Measurements from ENCODE around the gene LAS1L.

The LAS1L gene

GRCh38 chrX:65551086-65551485 is 16.5 kb upstream of the LAS1L start:
- H3K27ac ChIP-seq (ENCODE audit: low read length) = no peak overlapping the region
- H3K9ac ChIP-seq (ENCODE audit: low read length) = no peak overlapping the region
- H3K27me3 ChIP-seq (replicated peaks; ENCODE audit: insufficient read depth, low read length) = no peaks in the 10 kb centered on the region
- no peak for DNase-seq
- no peaks in the 10 kb centered on the region for H3K4me1 ChIP-seq (ENCODE audit: low read length)
- H3K4me2 ChIP-seq (ENCODE audit: low read depth, low read length) = no peak overlapping the region
- no peaks in the 10 kb centered on the region for H3K9me2 ChIP-seq (replicated peaks; ENCODE audit: insufficient read depth, low read length)
- no peaks in the 10 kb centered on the region for H3K9me3 ChIP-seq (replicated peaks; ENCODE audit: insufficient read depth, low read length)
- no peak overlapping the region for H3K4me3 ChIP-seq (ENCODE audit: low read length)
- no peak for TF ChIP-seq EZH2 (optimal IDR thresholded peaks at IDR 0.05; ENCODE audit: low read depth, low read length)
- no peak for TF ChIP-seq EZH2phosphoT487 (IDR thresholded peaks at IDR 0.05; ENCODE audit: low read length)
- TF ChIP-seq, protein P1, sequence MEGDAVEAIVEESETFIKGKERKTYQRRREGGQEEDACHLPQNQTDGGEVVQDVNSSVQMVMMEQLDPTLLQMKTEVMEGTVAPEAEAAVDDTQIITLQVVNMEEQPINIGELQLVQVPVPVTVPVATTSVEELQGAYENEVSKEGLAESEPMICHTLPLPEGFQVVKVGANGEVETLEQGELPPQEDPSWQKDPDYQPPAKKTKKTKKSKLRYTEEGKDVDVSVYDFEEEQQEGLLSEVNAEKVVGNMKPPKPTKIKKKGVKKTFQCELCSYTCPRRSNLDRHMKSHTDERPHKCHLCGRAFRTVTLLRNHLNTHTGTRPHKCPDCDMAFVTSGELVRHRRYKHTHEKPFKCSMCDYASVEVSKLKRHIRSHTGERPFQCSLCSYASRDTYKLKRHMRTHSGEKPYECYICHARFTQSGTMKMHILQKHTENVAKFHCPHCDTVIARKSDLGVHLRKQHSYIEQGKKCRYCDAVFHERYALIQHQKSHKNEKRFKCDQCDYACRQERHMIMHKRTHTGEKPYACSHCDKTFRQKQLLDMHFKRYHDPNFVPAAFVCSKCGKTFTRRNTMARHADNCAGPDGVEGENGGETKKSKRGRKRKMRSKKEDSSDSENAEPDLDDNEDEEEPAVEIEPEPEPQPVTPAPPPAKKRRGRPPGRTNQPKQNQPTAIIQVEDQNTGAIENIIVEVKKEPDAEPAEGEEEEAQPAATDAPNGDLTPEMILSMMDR (IDR thresholded peaks at IDR 0.05; ENCODE audit: low read length) = no peak
- H3K36me3 ChIP-seq (replicated peaks; ENCODE audit: insufficient read depth, low read length) = no peaks in the 10 kb centered on the region
- H3K79me2 ChIP-seq (ENCODE audit: low read length) = no peaks in the 10 kb centered on the region
- no peaks in the 10 kb centered on the region for H3F3A ChIP-seq (ENCODE audit: insufficient read depth, low read length)
- H2AFZ ChIP-seq (ENCODE audit: low read length) = no peak overlapping the region
- no peaks in the 10 kb centered on the region for H4K20me1 ChIP-seq (ENCODE audit: insufficient read depth, low read length)

- Histone ChIP-seq H2AFZ (ENCODE audit: low read length) (no peak overlapping the region), H3K27me3 (replicated peaks; ENCODE audit: insufficient read depth, low read length) (no peaks in the 10 kb centered on the region), H3K4me2 (ENCODE audit: low read depth, low read length) (no peak overlapping the region), H3F3A (ENCODE audit: insufficient read depth, low read length) (no peaks in the 10 kb centered on the region), H3K4me1 (ENCODE audit: low read length) (no peaks in the 10 kb centered on the region), H3K4me3 (ENCODE audit: low read length) (no peak overlapping the region), H4K20me1 (ENCODE audit: insufficient read depth, low read length) (no peaks in the 10 kb centered on the region), H3K9me2 (replicated peaks; ENCODE audit: insufficient read depth, low read length) (no peaks in the 10 kb centered on the region), H3K9ac (ENCODE audit: low read length) (no peak overlapping the region), H3K79me2 (ENCODE audit: low read length) (no peaks in the 10 kb centered on the region), H3K9me3 (replicated peaks; ENCODE audit: insufficient read depth, low read length) (no peaks in the 10 kb centered on the region), H3K27ac (ENCODE audit: low read length) (no peak overlapping the region), H3K36me3 (replicated peaks; ENCODE audit: insufficient read depth, low read length) (no peaks in the 10 kb centered on the region)
- no peak for TF ChIP-seq EZH2phosphoT487 (IDR thresholded peaks at IDR 0.05; ENCODE audit: low read length)
- TF ChIP-seq, protein P1 (IDR thresholded peaks at IDR 0.05; ENCODE audit: low read length) = no peak
- TF ChIP-seq EZH2 (optimal IDR thresholded peaks at IDR 0.05; ENCODE audit: low read depth, low read length) = no peak
- no peak for DNase-seq
These were observed 10.9 kb upstream of the LAS1L start for GRCh38 chrX:65545456-65545855.

DNA sequence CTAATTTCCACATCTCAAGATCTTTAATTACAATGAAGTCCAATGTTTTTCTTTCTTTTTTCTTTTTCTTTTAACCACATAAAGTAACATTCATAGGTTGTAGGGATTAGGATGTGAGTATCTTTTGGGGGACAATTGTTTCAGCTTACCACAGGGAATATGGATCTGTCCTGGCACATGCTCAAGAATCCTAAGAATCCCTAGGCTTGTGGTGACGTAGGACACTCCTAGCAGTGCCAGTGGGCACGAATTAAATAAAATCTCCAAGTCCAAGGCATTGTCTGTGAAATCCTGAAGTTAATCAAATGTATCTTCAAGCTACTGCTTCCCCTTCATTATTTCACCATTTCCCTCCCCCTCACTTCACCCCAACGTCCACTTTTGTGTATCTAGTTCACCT is 2.6 kb upstream of the LAS1L start:
- 0 out of 2 replicates have a peak, but pooled peaks cover 8% of the 10 kb centered on the region for H3K4me1 ChIP-seq (ENCODE audit: low read length)
- no peak overlapping the region for H3K4me3 ChIP-seq (ENCODE audit: low read length)
- no peak overlapping the region for H2AFZ ChIP-seq (ENCODE audit: low read length)
- no peaks in the 10 kb centered on the region for H4K20me1 ChIP-seq (ENCODE audit: insufficient read depth, low read length)
- no peaks in the 10 kb centered on the region for H3F3A ChIP-seq (ENCODE audit: insufficient read depth, low read length)
- no peak for DNase-seq
- no peak overlapping the region for H3K4me2 ChIP-seq (ENCODE audit: low read depth, low read length)
- no peak overlapping the region for H3K9ac ChIP-seq (ENCODE audit: low read length)
- no peak for TF ChIP-seq EZH2 (optimal IDR thresholded peaks at IDR 0.05; ENCODE audit: low read depth, low read length)
- no peak for TF ChIP-seq EZH2phosphoT487 (IDR thresholded peaks at IDR 0.05; ENCODE audit: low read length)
- TF ChIP-seq, protein P1 (IDR thresholded peaks at IDR 0.05; ENCODE audit: low read length) = no peak
- H3K79me2 ChIP-seq (ENCODE audit: low read length) = peaks cover 24% of the 10 kb centered on the region
- no peaks in the 10 kb centered on the region for H3K27me3 ChIP-seq (replicated peaks; ENCODE audit: insufficient read depth, low read length)
- H3K9me2 ChIP-seq (replicated peaks; ENCODE audit: insufficient read depth, low read length) = no peaks in the 10 kb centered on the region
- H3K27ac ChIP-seq (ENCODE audit: low read length) = no peak overlapping the region
- H3K36me3 ChIP-seq (replicated peaks; ENCODE audit: insufficient read depth, low read length) = no peaks in the 10 kb centered on the region
- no peaks in the 10 kb centered on the region for H3K9me3 ChIP-seq (replicated peaks; ENCODE audit: insufficient read depth, low read length)
